HG03066 (cell line): ENCODE measurements around the gene RPRD1A.
"Not testable (repeated sequence)": the region's sequence is repeated elsewhere in the genome, so short reads cannot be mapped to it uniquely, and the experiment has no call there.

ENCODE experiments used
- ATAC-seq: cut with Tn5 transposase; IDR thresholded peaks from one replicate; pipeline ENCODE4 v1.9.1; 2021; ENCODE audit warnings: low read depth; ENCODE audit not compliant: unreplicated experiment

Gene RPRD1A

DNA sequence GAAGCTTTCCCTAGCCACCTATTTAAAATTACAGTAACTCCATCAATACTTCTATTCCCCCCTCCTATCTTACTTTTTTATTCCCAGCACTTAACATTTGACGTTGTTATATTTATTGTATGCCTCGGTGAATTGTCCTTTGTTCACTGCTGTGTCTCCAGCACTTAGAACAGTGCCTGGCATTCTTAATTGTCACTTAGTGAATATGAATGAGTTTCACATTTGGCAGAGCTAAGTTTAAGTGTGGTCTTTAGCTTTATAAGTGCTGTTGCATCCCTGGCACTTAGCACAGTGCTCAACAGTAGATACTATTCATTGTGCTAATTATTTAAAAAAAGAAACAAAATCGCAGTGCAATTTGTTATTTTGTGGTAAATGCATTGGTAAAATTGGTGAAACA, 93.2 kb downstream of the RPRD1A start:
- ATAC-seq = no peak

DNA sequence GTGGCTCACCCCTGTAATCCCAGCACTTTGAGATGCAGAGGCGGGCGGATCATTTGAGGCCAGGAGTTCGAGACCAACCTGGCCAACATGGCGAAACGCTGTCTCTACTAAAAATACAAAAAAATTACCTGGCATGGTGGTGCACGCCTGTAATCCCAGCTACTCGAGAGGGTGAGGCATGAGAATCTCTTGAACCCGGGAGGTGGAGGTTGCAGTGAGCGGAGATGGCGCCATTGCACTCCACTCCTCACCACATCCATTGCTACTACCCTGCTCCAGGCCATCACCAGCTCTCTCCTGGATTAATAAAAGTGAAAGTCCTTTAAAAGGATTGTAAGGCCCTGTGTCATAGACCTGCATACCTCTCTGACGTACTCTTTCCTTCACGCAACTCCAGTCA, 93.7 kb downstream of the RPRD1A start:
- no peak for ATAC-seq

DNA sequence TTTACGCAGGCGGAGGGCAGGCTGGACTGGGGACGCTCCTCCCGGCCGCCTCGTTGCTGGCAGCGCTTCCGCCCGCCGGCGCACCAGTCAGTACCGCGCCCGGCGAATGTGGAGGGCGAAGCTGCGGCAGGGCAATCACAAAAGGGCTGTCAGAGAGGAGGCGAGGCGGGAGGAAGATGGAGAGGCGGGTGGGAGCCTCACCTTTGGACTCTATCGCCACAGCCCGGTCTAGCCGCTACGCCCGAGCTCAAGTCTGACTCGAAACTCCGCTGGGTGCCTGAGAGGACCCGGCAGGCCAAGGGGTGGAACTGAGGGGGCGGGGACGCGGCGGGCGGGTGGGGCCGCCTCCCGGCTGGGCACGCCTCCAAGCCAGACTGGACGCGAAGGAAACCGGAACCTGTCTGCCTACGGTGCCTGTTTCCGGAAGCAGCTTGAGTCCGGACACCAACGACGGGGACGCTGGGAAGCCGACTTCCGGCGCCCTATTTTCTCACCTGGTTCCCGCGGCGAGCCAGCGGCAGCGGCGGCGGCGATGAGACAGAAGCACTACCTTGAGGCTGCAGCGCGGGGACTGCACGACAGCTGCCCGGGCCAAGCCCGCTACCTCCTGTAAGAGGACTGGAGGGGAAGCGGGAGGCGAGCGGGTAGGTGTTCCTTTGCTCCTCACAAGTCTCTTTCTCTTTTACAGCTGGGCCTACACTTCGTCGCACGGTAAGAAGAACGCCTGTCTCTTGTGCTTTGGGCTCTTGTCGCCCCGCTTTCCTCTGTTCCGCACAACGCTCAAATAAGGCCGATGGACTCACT, 95.0 kb downstream of the RPRD1A start, which contains the start of gene RMP24:
Gene RMP24 (plus strand): TSS at position 483 of the 804 bp plus-strand sequence.
- ATAC-seq = peak; percentile 88

DNA sequence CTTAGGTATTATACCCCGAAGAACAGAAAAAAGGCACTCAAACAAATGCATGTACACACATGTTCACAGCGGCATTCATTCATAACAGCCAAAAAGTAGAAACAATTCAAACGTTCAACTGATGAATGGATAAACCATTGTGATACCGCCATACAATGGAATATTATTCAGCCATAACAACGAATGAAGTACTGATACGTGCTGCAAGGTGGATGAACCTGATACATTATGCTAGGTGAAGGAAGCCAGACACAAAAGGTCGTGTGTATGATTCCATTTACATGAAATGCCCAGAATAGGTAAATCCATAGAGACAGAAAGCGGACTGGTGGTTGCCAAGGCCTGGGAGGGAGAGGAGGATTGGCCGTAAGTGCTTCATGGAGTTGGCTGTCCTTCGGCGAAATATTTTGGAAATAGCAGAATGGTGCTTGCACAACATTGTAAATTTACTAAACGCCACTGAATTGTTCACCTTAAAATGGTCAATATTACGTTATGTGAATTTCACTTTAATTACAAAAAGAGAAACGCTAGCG, 95.6 kb downstream of the RPRD1A start:
- peak; percentile 7 for ATAC-seq

- no peak for ATAC-seq
These were observed 97.7 kb downstream of the RPRD1A start for GRCh38 chr18:35969676-35970075.

DNA sequence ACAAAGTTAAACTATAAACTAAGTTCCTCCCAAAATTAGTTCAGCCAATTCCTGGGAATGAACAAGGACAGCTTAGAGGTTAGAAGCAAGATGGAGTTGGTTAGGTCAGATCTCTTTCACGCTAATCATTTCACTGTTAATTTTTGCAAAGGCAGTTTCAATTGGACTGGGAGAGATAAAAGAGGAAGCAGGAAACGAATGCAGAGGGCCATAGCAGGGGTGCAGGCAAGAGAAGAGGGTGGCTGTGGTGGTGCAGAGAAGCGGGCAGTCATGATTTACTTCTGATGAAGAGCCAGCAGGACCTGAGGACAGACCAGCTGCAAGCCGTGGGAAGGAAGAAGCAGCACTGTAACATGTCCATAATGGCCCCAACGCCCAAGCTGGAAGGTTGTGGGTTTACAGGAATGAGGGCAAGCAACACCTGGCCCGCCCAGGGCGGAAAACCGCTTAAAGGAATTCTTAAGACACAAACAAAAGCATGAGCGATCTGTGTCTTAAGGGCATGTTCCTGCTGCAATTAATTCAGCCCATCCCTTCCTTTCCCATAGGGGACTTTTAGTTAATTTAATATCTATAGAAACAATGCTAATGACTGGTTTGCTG, 99.0 kb downstream of the RPRD1A start:
- no peak for ATAC-seq

DNA sequence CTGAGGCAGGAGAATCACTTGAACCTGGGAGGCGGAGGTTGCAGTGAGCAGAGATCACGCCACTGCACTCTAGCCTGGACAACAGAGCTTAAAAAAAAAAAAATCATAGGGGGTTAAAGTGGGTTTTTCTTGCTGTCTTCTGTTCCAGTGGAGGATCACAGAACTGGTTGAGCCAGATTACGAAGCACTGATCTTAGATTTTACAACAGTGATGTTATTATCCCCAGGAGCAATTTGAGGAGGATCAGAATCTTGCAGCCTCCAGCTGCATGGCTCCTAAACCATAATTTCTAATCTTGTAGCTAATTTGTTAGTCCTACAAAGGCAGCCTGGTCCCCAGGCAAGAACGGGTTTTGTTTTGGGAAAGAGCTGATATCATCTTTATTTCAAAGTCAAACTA, 99.5 kb downstream of the RPRD1A start:
- ATAC-seq = not testable (repeated sequence)

DNA sequence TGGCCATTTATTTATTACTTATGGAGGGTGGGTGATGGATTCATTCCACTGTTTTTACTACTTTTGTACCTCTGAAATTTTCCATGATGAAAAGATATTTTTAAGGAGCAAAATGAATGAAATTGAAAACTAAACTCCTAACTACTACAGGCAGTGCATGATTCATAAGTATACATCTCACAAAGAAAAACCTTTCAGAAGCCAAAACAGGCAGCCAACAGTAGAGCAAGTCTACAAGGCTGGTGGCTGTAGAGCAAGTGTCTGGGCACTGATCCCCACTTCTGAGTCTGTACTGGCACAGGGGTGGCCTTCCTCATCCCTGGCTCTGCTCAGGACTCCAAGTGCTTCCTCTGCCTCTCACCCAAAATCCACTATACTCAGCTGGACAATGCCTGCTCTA, 103.0 kb downstream of the RPRD1A start:
- no peak for ATAC-seq

GRCh38 chr18:35962320-35962719, 105.0 kb downstream of the RPRD1A start:
- ATAC-seq = no peak

DNA sequence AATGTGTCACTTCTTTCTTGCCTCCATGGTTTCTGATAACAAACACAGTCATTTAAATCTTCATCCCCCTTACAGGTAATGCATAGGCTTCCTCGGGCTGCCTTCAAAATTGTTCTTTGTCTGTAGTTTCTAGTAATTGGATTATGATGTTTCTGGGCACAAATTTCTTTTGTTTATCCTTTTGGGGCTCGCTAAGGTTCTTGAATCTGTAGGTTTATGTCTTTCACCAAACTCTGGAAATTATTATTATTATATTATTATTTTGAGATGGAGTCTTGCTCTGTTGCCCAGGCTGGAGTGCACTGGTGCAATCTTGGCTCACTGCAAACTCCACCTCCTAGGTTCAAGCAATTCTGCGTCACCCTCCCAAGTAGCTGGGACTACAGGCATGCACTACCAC, 111.1 kb downstream of the RPRD1A start:
- no peak for ATAC-seq

DNA sequence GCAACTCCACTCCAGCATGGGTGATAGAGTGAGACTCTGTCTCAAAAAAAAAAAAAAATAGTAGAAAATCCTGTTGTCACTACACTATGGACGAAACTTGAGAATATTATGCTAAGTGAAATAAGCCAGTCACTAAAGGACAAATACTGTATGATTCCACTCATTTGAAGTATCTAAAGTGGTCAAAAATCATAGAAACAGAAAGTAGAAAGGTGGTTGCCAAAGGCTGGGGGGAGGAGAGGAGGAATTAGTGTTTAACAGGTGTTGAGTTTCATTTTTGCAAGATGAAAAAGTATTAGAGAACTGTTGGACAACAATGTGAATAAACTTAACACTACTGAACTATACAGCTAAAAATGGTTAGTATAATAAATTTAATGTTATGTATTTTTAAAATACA, 113.7 kb downstream of the RPRD1A start:
- ATAC-seq = no peak

DNA sequence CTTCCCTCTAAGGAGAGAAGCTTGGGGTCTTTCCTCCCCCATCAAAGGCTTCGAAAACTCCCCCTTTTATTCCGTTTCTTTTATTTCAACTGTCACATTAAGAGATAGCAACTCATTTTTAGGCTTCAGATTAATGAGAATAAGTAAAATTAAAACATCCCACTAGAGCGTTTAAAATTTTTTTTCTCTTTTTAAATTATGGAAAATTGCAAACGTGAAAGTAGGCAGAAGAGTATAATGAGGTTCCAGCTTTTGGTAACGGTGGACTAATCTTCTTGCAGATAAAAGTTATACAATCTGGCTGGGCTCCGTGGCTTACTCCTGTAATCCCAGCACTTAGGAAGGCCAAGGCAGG, 116.8 kb downstream of the RPRD1A start:
- ATAC-seq = no peak

DNA sequence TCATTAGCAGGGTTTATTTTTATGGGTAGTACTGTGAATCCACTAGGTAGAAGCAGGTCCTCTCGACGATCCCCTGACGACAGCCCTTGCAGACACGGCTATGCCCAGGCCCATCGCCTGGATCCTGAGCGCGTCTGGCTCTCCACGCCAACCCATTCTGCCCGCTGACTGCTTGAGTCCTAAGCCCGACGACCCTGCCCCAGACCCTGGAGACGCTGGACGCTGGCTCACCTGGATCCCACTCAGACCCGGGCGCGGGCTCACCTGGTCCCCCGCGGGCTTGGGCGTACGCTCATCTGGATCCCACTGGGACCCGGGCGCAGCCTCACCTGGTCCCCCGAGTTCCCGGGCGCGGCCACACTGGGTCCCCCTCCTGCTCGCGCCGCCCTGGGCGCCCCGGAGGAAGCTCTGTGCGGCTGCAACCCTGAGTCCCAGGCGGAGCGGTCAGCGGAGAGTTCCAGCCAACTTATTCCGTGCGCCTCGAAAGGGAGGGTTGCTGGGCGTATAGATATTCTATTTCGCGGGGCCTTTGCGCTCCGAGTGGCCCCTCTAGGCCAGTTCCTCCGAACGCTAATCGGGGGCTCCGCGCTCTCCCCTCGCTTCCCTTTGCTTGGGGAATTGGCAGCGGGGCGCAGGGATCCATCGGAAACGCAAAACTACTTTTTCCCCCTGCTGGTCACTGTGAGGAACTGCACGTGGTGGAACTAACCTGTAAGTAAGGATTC, 117.3 kb downstream of the RPRD1A start:
- no peak for ATAC-seq

DNA sequence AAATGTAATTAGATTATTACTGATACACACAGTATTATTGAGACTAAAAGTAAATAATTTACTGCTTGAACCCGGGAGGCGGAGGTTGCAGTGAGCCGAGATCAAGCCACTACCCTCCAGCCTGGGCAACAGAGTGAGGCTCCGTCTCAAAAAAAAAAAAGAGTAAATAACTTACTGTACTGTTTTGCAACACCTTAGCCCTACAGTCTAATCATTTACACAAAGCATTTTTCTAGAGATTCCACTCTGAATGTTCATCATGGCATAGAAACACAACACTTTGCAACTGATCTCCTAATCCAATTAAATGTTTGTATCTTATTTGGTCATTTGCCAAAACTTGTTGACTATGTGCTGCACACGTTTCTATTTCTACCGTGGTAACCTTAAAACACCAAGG, 118.3 kb downstream of the RPRD1A start:
- no peak for ATAC-seq

DNA sequence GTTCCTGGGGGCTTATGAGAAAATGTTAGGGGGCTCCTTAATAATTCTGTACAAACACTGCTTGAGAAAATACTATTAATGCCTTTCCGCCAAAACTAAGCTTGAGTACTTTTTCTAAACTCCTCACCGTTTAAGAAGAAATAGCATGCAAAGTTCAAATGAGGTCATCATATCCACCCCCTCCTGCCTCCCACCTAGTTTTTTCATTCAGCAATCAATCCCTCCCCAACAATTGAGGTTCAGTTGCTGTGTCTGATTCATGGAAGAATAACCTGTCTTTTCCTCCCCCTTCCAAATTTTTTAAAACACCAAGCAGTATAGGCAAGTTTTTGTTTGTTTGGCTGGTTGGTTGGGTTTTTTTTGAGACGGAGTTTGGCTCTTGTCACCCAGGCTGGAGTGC, 119.3 kb downstream of the RPRD1A start:
- ATAC-seq = no peak

DNA sequence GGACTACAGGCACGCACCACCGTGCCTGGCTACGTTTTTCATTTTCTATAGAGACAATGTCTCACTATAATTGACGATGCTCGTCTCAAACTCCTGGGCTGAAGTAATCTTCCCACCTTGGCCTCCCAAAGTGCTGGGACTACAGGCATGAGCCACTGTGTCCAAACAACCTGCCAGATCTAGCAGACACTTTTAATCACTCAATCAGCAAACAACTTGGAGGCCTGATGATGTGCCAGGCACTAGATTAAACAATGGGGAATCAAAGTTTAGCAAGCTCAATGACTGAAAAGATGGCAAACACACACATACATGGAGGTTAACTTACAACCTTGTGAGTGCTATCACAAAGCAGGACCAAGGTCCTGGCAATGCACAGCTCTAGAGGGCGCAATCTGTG, 124.7 kb downstream of the RPRD1A start:
- no peak for ATAC-seq

DNA sequence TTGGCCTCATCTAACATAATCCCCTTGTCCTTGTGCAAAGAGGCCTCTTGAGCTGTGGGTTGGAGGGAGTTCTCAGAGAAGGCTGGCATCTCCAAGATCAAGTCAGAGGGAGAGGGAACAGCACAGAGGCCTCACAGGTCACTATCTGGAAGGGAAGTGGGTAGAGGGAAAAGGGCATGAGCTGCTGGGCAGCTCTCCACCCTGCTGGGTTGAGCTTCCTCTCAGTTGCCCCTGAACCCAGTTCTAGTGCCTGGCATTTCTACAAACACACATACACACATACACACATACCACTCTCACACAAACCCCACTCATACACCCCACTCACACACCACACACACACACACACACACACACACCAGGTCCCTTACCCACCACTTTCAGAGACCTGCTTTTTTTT, 125.2 kb downstream of the RPRD1A start:
- no peak for ATAC-seq

GRCh38 chr18:35941299-35941698, 126.1 kb downstream of the RPRD1A start:
- no peak for ATAC-seq
